GM19467 (cell line): ENCODE measurements around the gene RHO.
"Not testable (repeated sequence)": the region's sequence is repeated elsewhere in the genome, so short reads cannot be mapped to it uniquely, and the experiment has no call there.

Experiments
- ATAC-seq: cut with Tn5 transposase; IDR thresholded peaks from one replicate; pipeline ENCODE4 v1.9.1; 2021; ENCODE audit warnings: mild to moderate bottlenecking, moderate library complexity; ENCODE audit not compliant: unreplicated experiment

Gene RHO

GRCh38 chr3:129499604-129500333, 28.7 kb upstream of the RHO start:
- not testable (repeated sequence) for ATAC-seq

- no peak for ATAC-seq
Measured at GRCh38 chr3:129500334-129500658, 28.1 kb upstream of the RHO start.

GRCh38 chr3:129501630-129502029, 26.8 kb upstream of the RHO start:
- ATAC-seq: no peak

GRCh38 chr3:129502641-129503408, 25.6 kb upstream of the RHO start:
- ATAC-seq: no peak

GRCh38 chr3:129503471-129504291, 24.8 kb upstream of the RHO start:
- no peak for ATAC-seq

- no peak for ATAC-seq
Measured at GRCh38 chr3:129504471-129505100, 23.9 kb upstream of the RHO start.

- no peak for ATAC-seq
Measured at GRCh38 chr3:129505341-129505740, 23.1 kb upstream of the RHO start.

GRCh38 chr3:129506231-129506742, 22.2 kb upstream of the RHO start:
- no peak for ATAC-seq

- ATAC-seq: no peak
Measured at GRCh38 chr3:129507181-129507831, 21.1 kb upstream of the RHO start.

GRCh38 chr3:129512595-129512994, 15.8 kb upstream of the RHO start:
- no peak for ATAC-seq

GRCh38 chr3:129513705-129514104, 14.7 kb upstream of the RHO start:
- ATAC-seq: no peak

- no peak for ATAC-seq
Measured at GRCh38 chr3:129514110-129514509, 14.3 kb upstream of the RHO start.

- ATAC-seq: no peak
Measured at GRCh38 chr3:129514563-129514962, 13.9 kb upstream of the RHO start.

GRCh38 chr3:129515108-129515820, 13.2 kb upstream of the RHO start:
- ATAC-seq: not testable (repeated sequence)

GRCh38 chr3:129515821-129516432, 12.5 kb upstream of the RHO start:
- ATAC-seq: not testable (repeated sequence)

- no peak for ATAC-seq
Measured at GRCh38 chr3:129517516-129517915, 10.9 kb upstream of the RHO start.

GRCh38 chr3:129518038-129518561, 10.3 kb upstream of the RHO start:
- no peak for ATAC-seq

GRCh38 chr3:129518581-129518980, 9.9 kb upstream of the RHO start:
- no peak for ATAC-seq

GRCh38 chr3:129519449-129519848, 9.0 kb upstream of the RHO start:
- ATAC-seq: no peak
